Mesendoderm (in vitro differentiated cells): Measurements from ENCODE around the gene NUDCD3.

ENCODE experiments used
- DNase-seq: peaks from one replicate; pipeline ENCODE4 v3.0.0; 2013
- H2AK5ac ChIP-seq: 2 replicates; pipeline ENCODE4 v1.6.1; 2013; ENCODE audit warnings: low read length, inconsistent platforms
- H2BK120ac ChIP-seq: 2 replicates; pipeline ENCODE4 v1.6.1; 2013; ENCODE audit warnings: low read depth, mild to moderate bottlenecking, low read length, moderate library complexity, mixed read lengths
- H2BK15ac ChIP-seq: replicated peaks from 2 replicates; pipeline ENCODE4 v1.6.1; 2013; ENCODE audit warnings: low read depth, mild to moderate bottlenecking, moderate library complexity
- H2BK5ac ChIP-seq: 2 replicates; pipeline ENCODE4 v1.6.1; 2013; ENCODE audit warnings: low read length, inconsistent platforms
- H3K18ac ChIP-seq: 2 replicates; pipeline ENCODE4 v1.6.1; 2013; ENCODE audit warnings: mild to moderate bottlenecking, low read length, mixed read lengths
- H3K23ac ChIP-seq: one replicate; pipeline ENCODE4 v1.6.1; 2013; ENCODE audit warnings: low read length
- H3K27ac ChIP-seq: 2 replicates; pipeline ENCODE4 v1.5.1; 2013; ENCODE audit warnings: low read depth, mild to moderate bottlenecking, inconsistent platforms, low read length, moderate library complexity
- H3K27me3 ChIP-seq: 2 replicates; pipeline ENCODE4 v1.6.1; 2013; ENCODE audit warnings: low read length, control low read depth, mild to moderate bottlenecking, inconsistent platforms; ENCODE audit not compliant: insufficient read depth, poor library complexity
- H3K36me3 ChIP-seq: 2 replicates; pipeline ENCODE4 v1.6.1; 2013; ENCODE audit warnings: low read length, inconsistent platforms; ENCODE audit not compliant: control insufficient read depth, insufficient read depth
- H3K4ac ChIP-seq: one replicate; pipeline ENCODE4 v1.6.1; 2013; ENCODE audit warnings: low read depth, mild to moderate bottlenecking, low read length, moderate library complexity
- H3K4me1 ChIP-seq: 2 replicates; pipeline ENCODE4 v1.6.1; 2013; ENCODE audit warnings: low read depth, low read length, inconsistent platforms; ENCODE audit not compliant: control insufficient read depth
- H3K4me2 ChIP-seq: 2 replicates; pipeline ENCODE4 v1.6.1; 2013; ENCODE audit warnings: low read length
- H3K4me3 ChIP-seq: 2 replicates; pipeline ENCODE4 v1.5.1; 2013; ENCODE audit warnings: mild to moderate bottlenecking, low read length
- H3K56ac ChIP-seq: one replicate; pipeline ENCODE4 v1.6.1; 2013; ENCODE audit warnings: low read length
- H3K79me1 ChIP-seq: 2 replicates; pipeline ENCODE4 v1.6.1; 2013; ENCODE audit warnings: low read length, inconsistent platforms
- H3K79me2 ChIP-seq: 2 replicates; pipeline ENCODE4 v1.6.1; 2013; ENCODE audit warnings: mild to moderate bottlenecking, low read length; ENCODE audit not compliant: control insufficient read depth, insufficient read depth
- H3K9ac ChIP-seq: 2 replicates; pipeline ENCODE4 v1.6.1; 2013; ENCODE audit warnings: low read length, inconsistent platforms
- H4K5ac ChIP-seq: one replicate; pipeline ENCODE4 v1.6.1; 2013; ENCODE audit warnings: low read length
- H4K8ac ChIP-seq: one replicate; pipeline ENCODE4 v1.6.1; 2013; ENCODE audit warnings: low read depth, mild to moderate bottlenecking, control low read depth, low read length, moderate library complexity
- WGBS: extraction: QIAGEN DNeasy Blood & Tissue Kit; methylation state at CpG from one replicate; pipeline ENCODE4 v1.1.7; 2013; ENCODE audit warnings: low lambda C conversion rate, missing lambda C conversion rate; ENCODE audit not compliant: insufficient coverage; ENCODE audit errors: extremely low coverage; 5-methylcytosine and 5-hydroxymethylcytosine counted together

Gene NUDCD3

DNA sequence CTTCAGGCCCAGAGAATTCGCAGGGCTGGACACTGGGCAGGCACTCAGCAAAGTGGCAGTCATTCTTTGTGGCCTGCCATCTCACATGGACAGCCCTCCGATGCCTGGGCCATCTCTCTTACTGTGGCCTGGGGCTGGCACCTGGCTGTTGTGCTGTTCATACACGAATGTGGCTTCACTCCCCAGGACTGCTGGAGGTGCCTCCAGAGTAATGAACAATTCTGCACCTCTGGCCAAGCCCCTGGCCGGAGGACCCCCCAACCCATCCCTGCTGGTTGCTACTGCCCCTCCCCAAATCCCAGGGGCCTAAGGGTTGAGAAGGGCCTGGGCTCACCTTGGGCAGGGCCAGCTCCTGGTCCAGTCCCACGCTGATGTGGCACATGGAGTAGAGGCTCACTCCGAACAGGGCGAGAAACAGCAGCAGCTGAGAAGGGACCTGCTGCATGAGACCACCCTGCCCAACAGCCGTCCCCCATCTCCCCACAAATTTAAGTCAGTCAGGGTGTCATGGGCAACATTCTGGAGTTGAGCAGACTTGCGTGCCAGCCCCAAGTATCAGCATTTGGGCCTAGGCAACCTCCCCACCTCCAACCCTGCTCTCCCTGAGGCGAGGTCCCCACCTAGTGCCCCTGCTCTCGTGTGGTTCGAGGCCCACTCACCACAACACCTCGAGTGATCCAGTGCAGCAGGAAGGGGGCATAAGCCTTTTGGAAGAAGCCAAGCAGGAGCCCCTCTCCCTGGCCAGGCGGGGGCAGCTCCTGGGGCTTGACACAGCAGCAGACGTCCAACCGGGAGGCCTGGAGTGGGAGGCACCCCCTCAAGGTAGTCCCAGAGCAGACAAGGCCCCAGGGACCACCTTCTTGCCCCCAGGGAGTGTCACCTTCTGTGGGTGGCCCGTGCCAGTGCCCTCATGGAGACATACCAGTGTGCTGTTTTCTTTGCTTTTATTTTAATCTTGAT is 41.2 kb upstream of the NUDCD3 start:
- Histone ChIP-seq H3K27ac (no peak overlapping the region), H2BK5ac (no peak overlapping the region), H3K9ac (no peak overlapping the region), H3K79me2 (no peaks in the 10 kb centered on the region), H3K56ac (no peak overlapping the region), H4K8ac (no peak overlapping the region), H3K36me3 (no peaks in the 10 kb centered on the region), H2AK5ac (no peak overlapping the region), H3K18ac (no peak overlapping the region), H3K4ac (no peak overlapping the region), H3K23ac (no peak overlapping the region), H2BK120ac (no peak overlapping the region), H3K4me2 (no peak overlapping the region), H2BK15ac (no peak overlapping the region), H3K4me3 (no peak overlapping the region), H3K4me1 (no peaks in the 10 kb centered on the region), H3K79me1 (no peaks in the 10 kb centered on the region), H4K5ac (no peak overlapping the region), H3K27me3 (no peaks in the 10 kb centered on the region)
- DNase-seq: no peak
- no CpG with 5 or more reads among the region's 17 CpGs for WGBS

DNA sequence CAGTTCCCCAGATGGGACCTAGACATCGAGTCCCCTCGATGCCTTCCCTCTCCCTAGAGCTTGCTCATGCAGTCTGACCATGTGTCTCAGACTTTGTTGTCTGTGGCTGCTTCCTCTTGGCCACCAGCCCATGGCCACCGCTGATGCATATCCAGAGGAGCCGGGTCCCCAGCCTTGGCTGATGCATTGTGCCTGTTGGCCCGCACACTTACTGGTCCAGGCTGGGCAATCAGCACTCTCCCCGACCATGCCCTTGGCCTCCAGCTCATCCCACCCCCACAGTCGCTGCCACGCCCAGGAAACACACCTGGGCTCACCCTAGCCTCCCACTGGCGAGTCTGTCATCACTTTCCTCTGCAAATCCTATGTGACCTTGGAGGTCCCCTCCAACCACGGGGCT is 40.5 kb upstream of the NUDCD3 start:
- H3K4me2 ChIP-seq: no peak overlapping the region
- no peak overlapping the region for H3K9ac ChIP-seq
- H2BK15ac ChIP-seq: no peak overlapping the region
- WGBS: no CpG with 5 or more reads among the region's 10 CpGs
- no peak overlapping the region for H3K23ac ChIP-seq
- no peak overlapping the region for H4K8ac ChIP-seq
- no peak overlapping the region for H3K4me3 ChIP-seq
- no peak overlapping the region for H2BK120ac ChIP-seq
- no peak for DNase-seq
- H3K18ac ChIP-seq: no peak overlapping the region
- H2BK5ac ChIP-seq: no peak overlapping the region
- no peaks in the 10 kb centered on the region for H3K27me3 ChIP-seq
- no peak overlapping the region for H3K4ac ChIP-seq
- no peaks in the 10 kb centered on the region for H3K36me3 ChIP-seq
- no peaks in the 10 kb centered on the region for H3K79me2 ChIP-seq
- H3K4me1 ChIP-seq: no peaks in the 10 kb centered on the region
- H4K5ac ChIP-seq: no peak overlapping the region
- no peaks in the 10 kb centered on the region for H3K79me1 ChIP-seq
- H2AK5ac ChIP-seq: no peak overlapping the region
- H3K27ac ChIP-seq: no peak overlapping the region
- no peak overlapping the region for H3K56ac ChIP-seq

DNA sequence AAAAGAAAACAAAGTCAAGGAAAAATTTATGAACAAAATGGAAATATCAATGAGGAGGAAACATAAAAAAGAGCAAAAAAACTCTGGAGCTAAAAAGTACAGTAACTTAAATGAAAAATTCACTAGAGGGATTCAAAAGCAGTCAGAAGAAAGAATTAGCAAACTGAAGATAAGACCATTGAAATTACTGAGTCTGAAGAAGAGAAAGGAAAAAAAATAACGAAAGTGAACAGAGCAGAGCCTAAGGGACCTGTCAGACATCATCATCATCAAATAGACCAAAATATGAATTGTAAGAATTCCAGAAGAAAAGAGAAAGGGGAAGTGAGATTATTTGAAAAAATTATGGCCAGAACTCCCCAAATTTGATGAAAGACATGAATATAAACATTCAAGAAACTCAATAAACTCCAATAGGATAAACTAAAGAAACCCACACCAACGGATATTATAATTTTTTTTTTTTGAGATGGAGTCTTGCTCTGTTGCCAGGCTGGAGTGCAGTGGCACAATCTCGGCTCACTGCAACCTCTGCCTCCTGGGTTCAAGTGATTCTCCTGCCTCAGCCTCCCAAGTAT is 34.4 kb upstream of the NUDCD3 start:
- H3K23ac ChIP-seq: no peak overlapping the region
- no peak overlapping the region for H3K4me2 ChIP-seq
- H3K79me2 ChIP-seq: no peaks in the 10 kb centered on the region
- H3K56ac ChIP-seq: no peak overlapping the region
- no peak overlapping the region for H3K18ac ChIP-seq
- H2AK5ac ChIP-seq: no peak overlapping the region
- no peak overlapping the region for H4K8ac ChIP-seq
- H3K36me3 ChIP-seq: no peaks in the 10 kb centered on the region
- no peaks in the 10 kb centered on the region for H3K79me1 ChIP-seq
- H3K4me1 ChIP-seq: no peaks in the 10 kb centered on the region
- H3K9ac ChIP-seq: no peak overlapping the region
- WGBS: no CpG with 5 or more reads among the region's 3 CpGs
- H2BK15ac ChIP-seq: no peak overlapping the region
- DNase-seq: no peak
- H3K4ac ChIP-seq: no peak overlapping the region
- H3K4me3 ChIP-seq: no peak overlapping the region
- H2BK5ac ChIP-seq: no peak overlapping the region
- no peak overlapping the region for H3K27ac ChIP-seq
- H4K5ac ChIP-seq: no peak overlapping the region
- H2BK120ac ChIP-seq: no peak overlapping the region
- H3K27me3 ChIP-seq: no peaks in the 10 kb centered on the region

DNA sequence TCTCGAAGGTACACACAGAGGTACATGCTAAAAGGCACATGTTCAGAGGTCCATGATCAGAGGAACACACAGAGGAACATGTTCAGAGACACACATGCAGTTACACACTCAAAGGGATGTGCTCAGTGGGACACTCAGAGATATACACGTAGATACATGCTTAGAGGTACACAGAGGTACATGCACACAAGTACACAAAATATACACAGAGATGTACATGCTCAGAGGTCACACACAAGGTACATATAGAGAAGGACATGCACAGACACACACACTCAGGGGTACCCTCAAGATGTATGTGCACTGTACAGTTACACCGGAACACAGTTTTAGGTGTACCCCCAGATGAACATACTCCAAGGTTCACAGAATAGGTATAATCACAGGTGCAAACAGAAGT is 31.9 kb upstream of the NUDCD3 start:
- Histone ChIP-seq H3K9ac (no peak overlapping the region), H4K5ac (no peak overlapping the region), H4K8ac (no peak overlapping the region), H3K79me1 (no peaks in the 10 kb centered on the region), H2BK15ac (no peak overlapping the region), H3K4ac (no peak overlapping the region), H3K36me3 (no peaks in the 10 kb centered on the region), H3K79me2 (no peaks in the 10 kb centered on the region), H3K56ac (no peak overlapping the region), H3K27me3 (no peaks in the 10 kb centered on the region), H3K4me3 (no peak overlapping the region), H2BK120ac (no peak overlapping the region), H3K18ac (no peak overlapping the region), H3K23ac (no peak overlapping the region), H3K27ac (no peak overlapping the region), H3K4me2 (no peak overlapping the region), H3K4me1 (no peaks in the 10 kb centered on the region), H2BK5ac (no peak overlapping the region), H2AK5ac (no peak overlapping the region)
- no CpG with 5 or more reads among the region's 3 CpGs for WGBS
- DNase-seq: no peak

DNA sequence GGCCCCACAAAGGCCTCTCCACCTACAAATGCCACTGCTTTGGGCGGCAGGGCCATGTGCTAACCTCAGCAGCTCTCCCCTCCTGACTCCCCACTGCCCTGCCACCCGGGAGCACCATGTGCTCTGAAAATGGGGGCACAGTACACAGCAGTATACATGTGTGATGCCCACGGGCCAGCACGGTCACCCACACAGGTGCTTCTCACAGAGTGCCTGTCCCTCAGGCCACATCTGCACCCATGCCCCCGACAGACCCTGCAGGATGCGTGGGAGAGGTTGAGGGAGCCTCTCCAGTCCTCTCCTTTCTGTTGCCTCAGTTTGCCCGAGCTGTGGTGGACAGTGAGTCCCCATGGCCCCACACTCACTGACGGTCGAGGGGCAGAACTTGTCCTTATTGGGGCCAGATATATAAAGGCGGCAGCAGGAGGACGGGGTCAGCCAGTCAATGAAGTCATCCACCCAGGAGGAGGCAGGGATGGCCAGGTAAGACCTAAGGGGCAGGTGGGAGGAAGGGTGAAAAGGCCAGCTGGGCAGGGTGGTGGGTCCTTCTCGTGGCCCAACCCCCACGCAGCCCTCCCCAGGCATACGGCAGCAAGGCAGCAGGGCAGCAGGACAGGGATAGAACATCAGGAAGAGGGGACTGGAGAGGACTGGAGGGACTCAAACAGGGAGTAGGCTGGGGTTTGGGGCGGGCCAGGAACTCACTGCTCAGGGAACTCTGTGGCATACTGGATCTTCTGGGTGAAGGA is 31.1 kb upstream of the NUDCD3 start:
- H2BK15ac ChIP-seq: no peak overlapping the region
- no peak overlapping the region for H2BK120ac ChIP-seq
- no peak overlapping the region for H3K27ac ChIP-seq
- no peak overlapping the region for H3K23ac ChIP-seq
- H4K8ac ChIP-seq: no peak overlapping the region
- H4K5ac ChIP-seq: no peak overlapping the region
- DNase-seq: no peak
- H3K56ac ChIP-seq: no peak overlapping the region
- no peak overlapping the region for H3K4ac ChIP-seq
- no peaks in the 10 kb centered on the region for H3K79me2 ChIP-seq
- no peaks in the 10 kb centered on the region for H3K27me3 ChIP-seq
- no peak overlapping the region for H2AK5ac ChIP-seq
- H3K4me1 ChIP-seq: no peaks in the 10 kb centered on the region
- H3K4me2 ChIP-seq: no peak overlapping the region
- no peaks in the 10 kb centered on the region for H3K36me3 ChIP-seq
- H3K18ac ChIP-seq: no peak overlapping the region
- no peak overlapping the region for H3K9ac ChIP-seq
- no CpG with 5 or more reads among the region's 15 CpGs for WGBS
- H3K4me3 ChIP-seq: no peak overlapping the region
- H2BK5ac ChIP-seq: no peak overlapping the region
- no peaks in the 10 kb centered on the region for H3K79me1 ChIP-seq
